Skeletal muscle tissue (tissue), 4 donors: ENCODE measurements around the gene KRT36. TPM values are rescaled to one million over a fixed set of nuclear protein-coding genes. Genes with fewer than 3 reads are reported as not detected.

Experiments
- H3K27ac ChIP-seq: one replicate; pipeline ENCODE4 v1.7.0; 2013; ENCODE audit warnings: mild to moderate bottlenecking, low read depth, low read length, inconsistent platforms
- H3K27me3 ChIP-seq, 3 donors: one replicate each; pipeline ENCODE4 v1.7.0; 2013; ENCODE audit warnings: low read length in 3 of 3; ENCODE audit not compliant: control insufficient read depth in 3 of 3, insufficient read depth in 3 of 3
- H3K36me3 ChIP-seq, 3 donors: one replicate each; pipeline ENCODE4 v1.7.0; 2013; ENCODE audit warnings: low read length in 3 of 3; ENCODE audit not compliant: control insufficient read depth in 3 of 3, insufficient read depth in 3 of 3
- H3K4me1 ChIP-seq, 3 donors: one replicate each; pipeline ENCODE4 v1.7.0; 2013; ENCODE audit warnings: low read length in 3 of 3, mild to moderate bottlenecking in 3 of 3; ENCODE audit not compliant: control insufficient read depth in 3 of 3, insufficient read depth in 3 of 3
- H3K4me3 ChIP-seq, 3 donors: one replicate each; pipeline ENCODE4 v1.7.0; 2013; ENCODE audit warnings: low read length in 3 of 3
- H3K9ac ChIP-seq, 3 donors: one replicate each; pipeline ENCODE4 v1.7.0; 2013; ENCODE audit warnings: low read length in 3 of 3, mild to moderate bottlenecking in 3 of 3, moderate library complexity in 2 of 3, low read depth in 1 of 3
- H3K9me3 ChIP-seq, 3 donors: one replicate each; pipeline ENCODE4 v1.7.0; 2013; ENCODE audit warnings: low read length in 3 of 3; ENCODE audit not compliant: control insufficient read depth in 3 of 3
- total RNA-seq: library from RNA; depleted of rRNA; stranded (reverse); fragments of >200 nt; gene quantifications from one replicate; pipeline ENCODE4 v1.2.3, GENCODE V29; 2014
- donor health status: Osteomylitis.

The KRT36 gene
- total RNA-seq, 1 donor from 2014 or later, result not detected

DNA sequence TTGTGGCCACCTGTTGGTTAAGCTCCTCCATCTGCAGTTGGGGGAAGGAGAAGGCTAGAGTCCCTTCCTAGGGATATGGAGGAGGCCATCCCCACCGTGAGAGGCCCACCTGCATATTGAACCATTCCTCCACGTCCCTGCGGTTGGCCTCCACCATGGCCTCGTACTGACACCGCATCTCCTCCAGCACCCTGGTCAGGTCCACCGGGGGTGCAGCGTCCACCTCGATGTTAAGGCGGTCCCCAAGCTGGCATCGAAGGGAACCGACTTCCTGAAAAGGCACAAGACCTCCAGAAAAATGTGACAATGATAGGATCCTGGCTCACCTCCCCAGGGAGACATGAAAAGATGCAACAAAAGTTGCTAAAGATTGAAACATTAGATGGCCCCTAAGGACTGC is 25.5 kb downstream of the KRT36 start:
- peaks cover 0 to 14% (median 3%) of the 10 kb centered on the region in 3 donors for H3K27me3 ChIP-seq
- peak overlapping the region in 1 of 3 donors; percentile 13 for H3K4me3 ChIP-seq
- no peaks in the 10 kb centered on the region for H3K36me3 ChIP-seq
- H3K9me3 ChIP-seq, result peaks cover 0 to 2% (median 0%) of the 10 kb centered on the region in 3 donors
- H3K9ac ChIP-seq, result peak overlapping the region in 1 of 3 donors; percentile 54
- peaks cover 8 to 14% (median 12%) of the 10 kb centered on the region in 3 donors for H3K4me1 ChIP-seq
- H3K27ac ChIP-seq, result no peak overlapping the region

DNA sequence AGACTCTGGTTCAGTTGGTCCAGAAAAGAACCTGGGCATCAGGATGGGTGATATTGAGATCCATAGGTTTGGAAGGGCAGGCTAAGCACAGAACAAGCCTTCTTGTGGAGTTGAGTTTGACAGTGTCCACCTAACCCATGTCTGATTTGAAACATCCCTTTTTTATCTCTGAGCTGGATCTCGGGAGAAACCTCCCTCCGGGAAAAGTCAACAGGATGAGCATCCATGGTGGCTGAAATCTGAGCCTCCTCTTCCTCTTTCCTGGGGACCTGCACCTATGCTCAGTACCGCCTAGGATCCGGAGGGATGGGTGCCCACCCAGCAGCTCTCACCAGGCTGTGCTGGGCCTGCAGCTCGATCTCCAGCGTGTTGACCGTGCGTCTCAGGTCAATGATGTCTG is 26.0 kb downstream of the KRT36 start:
- peaks cover 0 to 14% (median 3%) of the 10 kb centered on the region in 3 donors for H3K27me3 ChIP-seq

DNA sequence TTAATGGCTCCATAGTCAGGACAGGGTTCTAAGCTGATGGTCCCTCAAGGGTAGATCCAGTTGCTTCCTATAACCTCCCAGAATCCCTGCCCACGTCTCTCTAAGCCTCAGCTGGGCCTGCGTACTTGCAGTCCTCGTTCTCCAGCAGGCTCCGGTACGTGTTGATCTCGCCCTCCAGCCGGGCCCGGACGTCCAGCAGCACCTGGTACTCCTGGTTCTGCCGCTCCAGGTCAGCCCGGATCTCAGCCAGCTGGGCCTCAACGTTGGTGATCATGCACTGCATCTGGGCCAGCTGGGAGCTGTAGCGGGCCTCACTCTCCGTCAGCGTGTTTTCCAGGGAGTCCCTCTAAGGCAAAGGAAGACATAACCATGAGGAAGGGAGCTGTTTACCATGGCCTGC is 27.0 kb downstream of the KRT36 start:
- Histone ChIP-seq H3K4me1 (peaks cover 8 to 14% (median 12%) of the 10 kb centered on the region in 3 donors), H3K9me3 (no peaks in the 10 kb centered on the region), H3K27me3 (peaks cover 0 to 19% (median 3%) of the 10 kb centered on the region in 3 donors), H3K36me3 (no peaks in the 10 kb centered on the region), H3K4me3 (no peak overlapping the region), H3K27ac (no peak overlapping the region), H3K9ac (no peak overlapping the region)

More for the DNA sequence above, 26.0 kb downstream of the KRT36 start:
- H3K9me3 ChIP-seq, result peaks cover 0 to 2% (median 0%) of the 10 kb centered on the region in 3 donors
- H3K4me3 ChIP-seq, result no peak overlapping the region
- no peak overlapping the region for H3K9ac ChIP-seq
- no peaks in the 10 kb centered on the region for H3K36me3 ChIP-seq
- H3K27ac ChIP-seq, result no peak overlapping the region
- peaks cover 8 to 14% (median 12%) of the 10 kb centered on the region in 3 donors for H3K4me1 ChIP-seq

DNA sequence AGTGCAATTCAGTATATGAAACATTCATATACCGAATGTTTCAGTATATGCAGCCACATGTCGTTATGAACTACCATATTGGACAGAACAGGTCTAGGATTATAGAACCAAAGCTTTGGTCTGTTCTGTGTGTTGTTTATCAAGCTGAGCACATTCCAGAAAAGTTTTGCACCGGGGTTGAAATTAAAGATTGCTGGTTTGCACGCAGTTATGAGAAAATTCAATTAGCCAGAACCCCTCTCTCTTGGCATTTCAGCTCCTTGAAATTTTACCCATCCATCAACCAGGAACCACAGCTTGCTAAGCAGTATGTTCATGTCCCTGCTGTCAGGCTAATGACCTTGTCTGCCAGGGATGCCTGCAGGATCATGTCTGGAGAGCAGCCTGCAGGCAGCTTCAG is 32.0 kb downstream of the KRT36 start:
- H3K36me3 ChIP-seq, result no peaks in the 10 kb centered on the region
- H3K4me1 ChIP-seq, result peaks cover 0 to 4% (median 0%) of the 10 kb centered on the region in 3 donors
- no peaks in the 10 kb centered on the region for H3K9me3 ChIP-seq
- H3K27ac ChIP-seq, result no peak overlapping the region
- H3K27me3 ChIP-seq, result peaks cover 0 to 13% (median 3%) of the 10 kb centered on the region in 3 donors
- no peak overlapping the region for H3K4me3 ChIP-seq
- H3K9ac ChIP-seq, result no peak overlapping the region

DNA sequence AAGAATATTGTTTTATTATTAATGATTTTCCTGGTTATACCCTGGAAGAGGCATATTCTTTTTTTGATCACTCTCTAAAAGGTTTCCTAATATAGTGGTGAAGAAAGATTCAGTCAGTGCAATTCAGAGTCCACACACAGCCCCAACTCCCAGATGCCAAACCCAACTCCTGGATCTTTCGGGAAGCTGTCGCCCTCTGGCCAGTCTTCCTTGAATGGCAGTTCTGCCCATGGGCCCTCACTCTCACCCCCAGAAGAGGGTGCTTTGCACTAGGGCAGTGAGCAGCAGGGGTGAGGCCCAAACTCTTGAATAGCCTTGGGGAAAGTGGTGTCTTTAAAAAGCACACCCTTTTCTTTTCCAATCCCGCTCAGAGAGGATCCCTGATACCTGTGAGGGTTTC is 33.5 kb downstream of the KRT36 start:
- Histone ChIP-seq H3K36me3 (no peaks in the 10 kb centered on the region), H3K27ac (no peak overlapping the region), H3K27me3 (peaks cover 0 to 10% (median 8%) of the 10 kb centered on the region in 3 donors), H3K4me1 (no peaks in the 10 kb centered on the region), H3K9me3 (no peaks in the 10 kb centered on the region), H3K4me3 (no peak overlapping the region), H3K9ac (no peak overlapping the region)

- H3K9me3 ChIP-seq, result no peaks in the 10 kb centered on the region
- no peak overlapping the region for H3K27ac ChIP-seq
- H3K4me1 ChIP-seq, result no peaks in the 10 kb centered on the region
- no peak overlapping the region for H3K4me3 ChIP-seq
- no peaks in the 10 kb centered on the region for H3K36me3 ChIP-seq
- no peak overlapping the region for H3K9ac ChIP-seq
- peaks cover 0 to 10% (median 7%) of the 10 kb centered on the region in 3 donors for H3K27me3 ChIP-seq
Measured at GRCh38 chr17:41455236-41455635, 34.5 kb downstream of the KRT36 start.

GRCh38 chr17:41453066-41453465 is 36.6 kb downstream of the KRT36 start:
- no peaks in the 10 kb centered on the region for H3K9me3 ChIP-seq
- H3K27ac ChIP-seq, result no peak overlapping the region
- H3K4me3 ChIP-seq, result no peak overlapping the region
- no peak overlapping the region for H3K9ac ChIP-seq
- peaks cover 0 to 13% (median 8%) of the 10 kb centered on the region in 3 donors for H3K27me3 ChIP-seq
- no peaks in the 10 kb centered on the region for H3K4me1 ChIP-seq
- H3K36me3 ChIP-seq, result no peaks in the 10 kb centered on the region

DNA sequence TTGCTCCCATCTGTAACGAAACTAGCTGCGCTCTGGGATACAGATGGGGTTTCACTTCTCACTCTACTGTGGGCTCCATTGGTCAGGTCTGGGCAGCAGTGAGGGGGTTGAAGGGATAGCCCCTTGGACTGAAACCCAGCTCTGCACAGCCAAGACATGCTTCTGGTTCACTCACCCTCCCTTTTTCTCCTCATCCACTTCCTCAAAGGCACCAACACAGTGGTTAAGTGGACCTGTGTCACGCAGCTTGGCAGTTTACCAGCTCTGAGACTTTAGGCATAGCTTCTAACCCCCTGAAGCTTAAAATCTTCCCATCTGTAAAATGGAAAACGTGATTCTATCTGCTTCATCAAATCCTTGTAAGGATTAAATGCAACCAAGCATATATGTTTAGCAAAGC is 37.4 kb downstream of the KRT36 start:
- no peaks in the 10 kb centered on the region for H3K36me3 ChIP-seq
- H3K27me3 ChIP-seq, result peaks cover 0 to 18% (median 10%) of the 10 kb centered on the region in 3 donors
- no peak overlapping the region for H3K27ac ChIP-seq
- H3K9me3 ChIP-seq, result no peaks in the 10 kb centered on the region
- H3K4me1 ChIP-seq, result no peaks in the 10 kb centered on the region
- H3K4me3 ChIP-seq, result no peak overlapping the region
- H3K9ac ChIP-seq, result no peak overlapping the region

GRCh38 chr17:41451154-41451728 is 38.5 kb downstream of the KRT36 start:
- Histone ChIP-seq H3K4me1 (no peaks in the 10 kb centered on the region), H3K9me3 (no peaks in the 10 kb centered on the region), H3K4me3 (no peak overlapping the region), H3K27me3 (peaks cover 0 to 13% (median 10%) of the 10 kb centered on the region in 3 donors), H3K9ac (no peak overlapping the region), H3K36me3 (no peaks in the 10 kb centered on the region), H3K27ac (no peak overlapping the region)

DNA sequence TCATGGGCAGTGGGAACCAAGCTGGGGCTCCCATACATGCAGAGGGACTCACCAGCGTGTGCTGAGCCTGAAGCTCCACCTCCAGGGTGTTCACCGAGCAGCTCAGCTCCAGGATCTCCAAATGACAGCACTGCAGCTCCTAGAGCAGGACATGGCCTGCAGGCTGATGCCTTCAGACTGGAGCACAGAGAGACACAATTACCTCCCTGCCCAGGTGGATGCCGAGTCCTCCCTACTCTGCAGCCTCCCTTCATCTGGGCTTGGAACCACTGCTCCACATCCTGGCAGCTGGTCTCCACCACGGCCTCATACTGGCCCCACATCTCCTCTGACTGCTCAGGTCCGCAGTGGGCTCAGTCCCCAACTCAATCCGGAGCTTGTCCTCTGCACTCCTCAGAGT is 40.7 kb downstream of the KRT36 start:
- H3K27ac ChIP-seq, result no peak overlapping the region
- no peaks in the 10 kb centered on the region for H3K9me3 ChIP-seq
- H3K4me3 ChIP-seq, result no peak overlapping the region
- no peak overlapping the region for H3K9ac ChIP-seq
- H3K27me3 ChIP-seq, result peaks cover 0 to 16% (median 12%) of the 10 kb centered on the region in 3 donors
- H3K4me1 ChIP-seq, result no peaks in the 10 kb centered on the region
- H3K36me3 ChIP-seq, result no peaks in the 10 kb centered on the region
